Duodenal mucosa (tissue), 2 donors: ENCODE data around the gene DES.

ENCODE experiments used
- H3K27ac ChIP-seq: one replicate; pipeline ENCODE4 v1.7.0; 2013; ENCODE audit warnings: low read depth, low read length
- H3K27me3 ChIP-seq, 2 donors: one replicate each; pipeline ENCODE4 v1.7.0; 2013; ENCODE audit warnings: low read length in 2 of 2, control low read depth in 1 of 2; ENCODE audit not compliant: insufficient read depth in 2 of 2, control insufficient read depth in 1 of 2
- H3K36me3 ChIP-seq, 2 donors: one replicate each; pipeline ENCODE4 v1.7.0; 2013; ENCODE audit warnings: low read length in 2 of 2, control low read depth in 1 of 2; ENCODE audit not compliant: insufficient read depth in 2 of 2, control insufficient read depth in 1 of 2
- H3K4me1 ChIP-seq, 2 donors: one replicate each; pipeline ENCODE4 v1.7.0; 2013; ENCODE audit warnings: low read length in 2 of 2, control low read depth in 1 of 2; ENCODE audit not compliant: insufficient read depth in 2 of 2, control insufficient read depth in 1 of 2
- H3K4me3 ChIP-seq, 2 donors: one replicate each; pipeline ENCODE4 v1.7.0; 2013; ENCODE audit warnings: low read length in 2 of 2, low read depth in 1 of 2
- H3K9ac ChIP-seq, 2 donors: one replicate each; pipeline ENCODE4 v1.7.0; 2013; ENCODE audit warnings: low read length in 2 of 2, low read depth in 1 of 2
- H3K9me3 ChIP-seq, 2 donors: one replicate each; pipeline ENCODE4 v1.7.0; 2013; ENCODE audit warnings: low read length in 2 of 2, control low read depth in 1 of 2; ENCODE audit not compliant: control insufficient read depth in 1 of 2

The DES gene

DNA sequence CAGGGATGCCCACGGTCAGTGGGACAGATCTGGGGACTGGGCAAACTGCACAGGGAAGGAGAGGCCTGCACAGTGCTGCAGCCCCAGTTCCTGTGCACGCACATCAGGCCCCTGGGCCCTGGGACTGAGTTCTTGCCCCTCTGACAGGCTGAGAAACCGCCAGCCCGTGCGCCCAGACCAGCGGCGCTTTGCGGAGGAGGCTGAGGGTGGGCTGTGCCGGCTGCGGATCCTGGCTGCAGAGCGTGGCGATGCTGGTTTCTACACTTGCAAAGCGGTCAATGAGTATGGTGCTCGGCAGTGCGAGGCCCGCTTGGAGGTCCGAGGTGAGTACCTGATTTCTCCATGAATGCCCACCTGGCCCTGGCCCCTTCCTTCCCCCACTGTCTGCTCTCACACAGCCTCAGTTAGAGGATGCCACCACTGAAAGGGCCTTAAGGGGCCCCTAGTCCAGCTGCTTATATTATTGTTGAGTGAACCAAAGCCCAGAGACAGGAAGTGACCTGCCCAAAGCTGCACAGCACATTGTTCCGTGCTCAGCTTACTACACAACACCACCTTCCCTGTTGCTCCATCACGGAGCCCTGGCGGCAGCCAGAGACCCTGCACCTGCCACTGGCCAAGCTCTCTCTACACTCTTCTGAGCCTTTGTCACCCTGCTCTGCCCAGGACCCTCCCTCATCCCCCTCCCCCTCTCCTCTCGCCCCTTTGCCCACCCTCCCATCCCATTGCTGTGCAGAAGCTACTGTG, 46.3 kb downstream of the DES start:
- Histone ChIP-seq H3K9ac (no peak overlapping the region), H3K4me1 (no peaks in the 10 kb centered on the region), H3K27me3 (no peaks in the 10 kb centered on the region), H3K36me3 (no peaks in the 10 kb centered on the region), H3K27ac (no peak overlapping the region), H3K9me3 (no peaks in the 10 kb centered on the region), H3K4me3 (no peak overlapping the region)

- H3K4me1 ChIP-seq: no peaks in the 10 kb centered on the region
- no peaks in the 10 kb centered on the region for H3K36me3 ChIP-seq
- H3K9ac ChIP-seq: no peak overlapping the region
- no peak overlapping the region for H3K27ac ChIP-seq
- no peaks in the 10 kb centered on the region for H3K27me3 ChIP-seq
- no peaks in the 10 kb centered on the region for H3K9me3 ChIP-seq
- no peak overlapping the region for H3K4me3 ChIP-seq
Measured at GRCh38 chr2:219465659-219466561, 47.7 kb downstream of the DES start.

DNA sequence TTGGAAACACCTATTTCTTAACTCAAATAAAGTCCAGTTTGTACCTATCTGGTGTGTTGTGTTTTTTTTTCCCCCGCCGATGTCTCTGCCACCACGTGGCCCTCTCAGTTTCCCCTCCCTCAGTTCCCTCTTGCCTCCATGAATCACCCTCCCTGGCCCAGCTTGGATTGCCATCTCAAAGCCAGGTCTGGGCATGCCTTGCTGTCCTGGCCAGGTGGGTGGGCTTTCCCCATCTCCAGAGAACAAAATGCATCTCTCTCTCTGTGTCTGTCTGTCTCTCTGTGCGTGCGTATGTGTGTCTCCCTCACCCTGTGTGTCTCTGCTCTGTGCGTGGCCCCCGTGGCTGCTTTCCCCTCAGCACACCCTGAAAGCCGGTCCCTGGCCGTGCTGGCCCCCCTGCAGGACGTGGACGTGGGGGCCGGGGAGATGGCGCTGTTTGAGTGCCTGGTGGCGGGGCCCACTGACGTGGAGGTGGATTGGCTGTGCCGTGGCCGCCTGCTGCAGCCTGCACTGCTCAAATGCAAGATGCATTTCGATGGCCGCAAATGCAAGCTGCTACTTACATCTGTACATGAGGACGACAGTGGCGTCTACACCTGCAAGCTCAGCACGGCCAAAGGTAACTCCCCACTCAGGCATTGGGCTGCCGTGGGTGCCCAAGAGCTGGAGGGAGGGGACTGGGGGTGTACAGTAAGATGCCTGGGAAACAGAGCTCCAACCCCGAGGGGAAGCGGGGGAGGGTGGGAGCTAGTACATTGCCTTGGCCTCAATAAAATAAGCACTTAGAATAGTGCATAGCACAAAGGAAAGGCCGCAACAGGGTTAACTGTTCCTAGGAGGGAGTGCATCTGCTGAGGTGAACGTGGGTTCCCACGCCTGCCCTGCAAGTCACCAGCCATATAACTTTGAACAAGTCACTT, 48.9 kb downstream of the DES start:
- no peaks in the 10 kb centered on the region for H3K27me3 ChIP-seq
- H3K9me3 ChIP-seq: no peaks in the 10 kb centered on the region
- H3K27ac ChIP-seq: no peak overlapping the region
- no peaks in the 10 kb centered on the region for H3K4me1 ChIP-seq
- H3K9ac ChIP-seq: no peak overlapping the region
- H3K36me3 ChIP-seq: no peaks in the 10 kb centered on the region
- no peak overlapping the region for H3K4me3 ChIP-seq

DNA sequence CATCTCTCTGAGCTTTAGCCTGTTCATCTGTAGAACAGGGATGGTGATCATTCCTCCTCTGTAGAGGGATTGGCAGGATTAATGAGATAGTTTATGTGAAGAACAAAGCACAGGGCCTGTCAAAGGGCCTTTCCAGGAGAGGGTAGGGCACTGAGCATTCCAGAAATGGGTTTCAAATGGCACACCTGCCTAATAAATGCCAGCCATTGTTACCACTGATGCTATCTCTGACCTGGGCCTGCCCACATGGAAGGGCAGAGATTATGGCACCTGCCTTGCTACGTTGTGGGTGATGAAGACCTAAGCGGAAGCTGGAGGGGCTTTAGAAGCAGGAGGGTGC, 49.5 kb downstream of the DES start:
- no peak overlapping the region for H3K27ac ChIP-seq
- no peaks in the 10 kb centered on the region for H3K4me1 ChIP-seq
- no peaks in the 10 kb centered on the region for H3K27me3 ChIP-seq
- H3K4me3 ChIP-seq: no peak overlapping the region
- no peaks in the 10 kb centered on the region for H3K36me3 ChIP-seq
- H3K9me3 ChIP-seq: no peaks in the 10 kb centered on the region
- no peak overlapping the region for H3K9ac ChIP-seq

DNA sequence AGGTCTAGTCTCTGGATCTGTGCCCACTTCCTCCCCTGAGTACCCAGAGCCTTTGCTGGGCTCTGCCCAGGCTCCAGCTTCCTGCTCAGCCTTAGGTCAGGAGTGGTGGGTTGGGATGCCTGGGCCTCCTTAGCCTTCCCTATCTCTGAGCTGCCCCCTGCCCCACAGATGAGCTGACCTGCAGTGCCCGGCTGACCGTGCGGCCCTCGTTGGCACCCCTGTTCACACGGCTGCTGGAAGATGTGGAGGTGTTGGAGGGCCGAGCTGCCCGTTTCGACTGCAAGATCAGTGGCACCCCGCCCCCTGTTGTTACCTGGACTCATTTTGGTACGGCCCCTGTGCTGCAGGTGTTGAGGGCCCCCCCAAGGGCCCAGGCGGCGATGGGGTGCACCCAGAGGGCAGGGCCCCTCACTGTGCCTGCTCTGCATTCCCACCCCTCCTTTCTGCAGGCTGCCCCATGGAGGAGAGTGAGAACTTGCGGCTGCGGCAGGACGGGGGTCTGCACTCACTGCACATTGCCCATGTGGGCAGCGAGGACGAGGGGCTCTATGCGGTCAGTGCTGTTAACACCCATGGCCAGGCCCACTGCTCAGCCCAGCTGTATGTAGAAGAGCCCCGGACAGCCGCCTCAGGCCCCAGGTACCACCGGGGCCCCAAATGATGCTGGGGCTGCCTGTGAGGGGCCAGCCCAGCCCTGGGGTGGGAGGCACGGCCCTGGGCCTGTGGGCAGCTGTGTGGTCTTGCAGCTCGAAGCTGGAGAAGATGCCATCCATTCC, 50.4 kb downstream of the DES start:
- Histone ChIP-seq H3K9me3 (no peaks in the 10 kb centered on the region), H3K9ac (no peak overlapping the region), H3K27me3 (no peaks in the 10 kb centered on the region), H3K36me3 (no peaks in the 10 kb centered on the region), H3K4me1 (no peaks in the 10 kb centered on the region), H3K4me3 (no peak overlapping the region), H3K27ac (no peak overlapping the region)

DNA sequence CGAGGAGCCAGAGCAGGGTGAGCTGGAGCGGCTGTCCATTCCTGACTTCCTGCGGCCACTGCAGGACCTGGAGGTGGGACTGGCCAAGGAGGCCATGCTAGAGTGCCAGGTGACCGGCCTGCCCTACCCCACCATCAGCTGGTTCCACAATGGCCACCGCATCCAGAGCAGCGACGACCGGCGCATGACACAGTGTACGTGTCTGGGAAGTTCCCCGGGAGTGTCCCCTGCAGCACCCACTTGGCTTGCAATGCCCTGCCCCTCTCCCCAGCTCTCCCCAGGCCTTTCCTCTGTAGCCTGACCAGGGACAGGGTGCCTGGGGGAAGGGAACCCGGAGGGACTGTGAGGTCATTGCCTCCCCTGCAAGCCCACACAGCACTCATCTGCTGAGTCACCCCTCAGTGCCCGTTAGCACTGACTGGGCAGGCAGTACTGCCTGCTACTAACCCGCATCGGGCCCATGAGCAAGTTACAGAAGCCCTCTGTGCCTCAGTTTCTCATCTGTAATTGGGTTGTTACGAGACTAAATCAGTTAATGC, 51.1 kb downstream of the DES start:
- Histone ChIP-seq H3K27ac (no peak overlapping the region), H3K4me3 (no peak overlapping the region), H3K9ac (no peak overlapping the region), H3K27me3 (no peaks in the 10 kb centered on the region), H3K4me1 (no peaks in the 10 kb centered on the region), H3K9me3 (no peaks in the 10 kb centered on the region), H3K36me3 (no peaks in the 10 kb centered on the region)

DNA sequence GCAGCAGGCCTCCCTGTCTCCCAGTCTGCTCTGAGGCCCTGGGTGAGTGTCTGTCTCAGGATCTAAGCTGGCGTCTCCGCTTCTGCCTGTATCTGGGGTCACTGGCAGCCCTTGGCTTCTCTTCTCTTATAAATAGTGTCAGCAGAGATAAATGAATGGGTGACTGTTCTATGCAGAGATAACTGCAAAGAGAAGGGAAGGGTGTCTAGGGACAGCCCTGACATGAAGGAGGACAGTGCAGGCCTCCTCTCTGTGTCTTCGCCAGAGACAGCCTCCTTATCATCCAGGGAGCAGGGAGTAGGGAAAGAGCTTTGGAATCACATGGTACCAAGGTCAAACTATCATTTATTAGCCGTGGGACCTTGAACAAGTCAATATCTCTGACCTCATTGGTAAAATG, 52.3 kb downstream of the DES start:
- H3K4me1 ChIP-seq: no peaks in the 10 kb centered on the region
- H3K27ac ChIP-seq: no peak overlapping the region
- no peaks in the 10 kb centered on the region for H3K36me3 ChIP-seq

DNA sequence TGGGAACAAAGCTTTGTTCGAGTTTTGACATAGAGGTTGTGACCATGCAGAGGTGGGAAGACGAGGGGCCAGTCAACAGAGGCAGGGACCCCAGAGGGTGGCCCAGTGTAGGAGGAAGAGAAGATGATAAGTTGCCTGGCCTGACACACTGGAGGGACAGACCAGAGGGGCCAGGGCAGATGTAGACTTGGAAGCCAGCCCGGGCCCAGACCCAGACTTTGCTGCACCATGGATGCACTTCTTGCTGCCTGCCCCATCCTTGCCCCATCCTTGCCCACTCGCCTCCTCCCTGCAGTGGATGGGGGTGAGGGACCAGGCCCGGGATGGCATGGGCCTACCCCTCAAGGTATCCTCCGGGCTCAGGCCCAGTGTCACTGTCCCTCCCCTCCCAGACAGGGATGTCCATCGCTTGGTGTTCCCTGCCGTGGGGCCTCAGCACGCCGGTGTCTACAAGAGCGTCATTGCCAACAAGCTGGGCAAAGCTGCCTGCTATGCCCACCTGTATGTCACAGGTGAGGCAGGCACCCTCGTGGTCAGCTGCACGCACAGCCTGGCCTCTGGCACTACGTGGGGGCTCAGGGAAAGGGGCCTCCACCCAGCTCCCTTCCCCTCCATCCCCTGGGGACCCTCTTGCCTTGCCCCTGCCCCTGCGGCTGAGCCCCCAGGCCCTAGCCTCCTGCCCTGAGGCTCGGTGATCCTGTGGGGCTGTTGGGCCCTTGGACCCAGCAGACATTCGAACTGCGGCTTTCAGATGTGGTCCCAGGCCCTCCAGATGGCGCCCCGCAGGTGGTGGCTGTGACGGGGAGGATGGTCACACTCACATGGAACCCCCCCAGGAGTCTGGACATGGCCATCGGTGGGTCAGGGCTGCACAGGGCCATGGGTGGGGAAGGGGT, 53.5 kb downstream of the DES start:
- no peaks in the 10 kb centered on the region for H3K4me1 ChIP-seq
- no peaks in the 10 kb centered on the region for H3K36me3 ChIP-seq

More for the DNA sequence above, 52.3 kb downstream of the DES start:
- Histone ChIP-seq H3K27me3 (no peaks in the 10 kb centered on the region), H3K4me3 (no peak overlapping the region), H3K9me3 (no peaks in the 10 kb centered on the region), H3K9ac (no peak overlapping the region)

More for the DNA sequence above, 53.5 kb downstream of the DES start:
- Histone ChIP-seq H3K4me3 (no peak overlapping the region), H3K27ac (no peak overlapping the region), H3K27me3 (no peaks in the 10 kb centered on the region), H3K9ac (no peak overlapping the region), H3K9me3 (no peaks in the 10 kb centered on the region)
